Thyroid gland (tissue), 4 donors: Measurements from ENCODE around the gene GHDC.
"Not testable (repeated sequence)": the region's sequence is repeated elsewhere in the genome, so short reads cannot be mapped to it uniquely, and the experiment has no call there.

Experiments
- POLR2A ChIP-seq, 2 donors: fragments of 450-650 bp; IDR thresholded peaks; one replicate each; pipeline ENCODE4 v1.6.1; 2017; ENCODE audit warnings: antibody characterized with exemption in 2 of 2, mild to moderate bottlenecking in 2 of 2, moderate library complexity in 1 of 2
- TF ChIP-seq, protein P1 (sequence below), 6 experiments: fragments of 200-600 bp in 3 of 6; fragments of 450-650 bp in 3 of 6; sonication (generic) in 3 of 6; IDR thresholded peaks; one replicate each; pipeline ENCODE4 v1.5.1; 2016 to 2019; ENCODE audit warnings: antibody characterized with exemption in 6 of 6, mild to moderate bottlenecking in 2 of 6, inconsistent platforms in 1 of 6, moderate library complexity in 1 of 6

DNA sequence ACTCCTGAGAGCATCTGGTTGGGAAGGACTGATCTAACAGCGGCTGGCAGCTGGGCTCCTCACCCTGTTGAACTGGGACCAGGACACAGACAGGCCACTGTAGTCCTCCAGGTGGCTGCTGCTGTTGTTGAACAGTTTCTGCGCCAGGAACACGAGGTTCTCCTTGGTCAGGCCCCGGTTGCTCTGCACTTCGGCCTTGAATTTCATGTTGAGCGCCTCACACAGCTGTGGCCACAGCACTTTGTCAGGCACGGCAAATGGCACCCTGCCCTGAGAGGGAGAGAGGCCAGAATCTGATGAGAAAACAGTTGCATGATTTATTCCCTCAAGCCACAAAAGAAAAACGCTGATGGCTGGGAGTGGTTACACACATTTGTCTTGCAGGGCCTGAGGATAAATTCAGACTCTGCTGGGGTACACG lies 17.6 kb upstream of the GHDC start:
- TF ChIP-seq, protein P1, sequence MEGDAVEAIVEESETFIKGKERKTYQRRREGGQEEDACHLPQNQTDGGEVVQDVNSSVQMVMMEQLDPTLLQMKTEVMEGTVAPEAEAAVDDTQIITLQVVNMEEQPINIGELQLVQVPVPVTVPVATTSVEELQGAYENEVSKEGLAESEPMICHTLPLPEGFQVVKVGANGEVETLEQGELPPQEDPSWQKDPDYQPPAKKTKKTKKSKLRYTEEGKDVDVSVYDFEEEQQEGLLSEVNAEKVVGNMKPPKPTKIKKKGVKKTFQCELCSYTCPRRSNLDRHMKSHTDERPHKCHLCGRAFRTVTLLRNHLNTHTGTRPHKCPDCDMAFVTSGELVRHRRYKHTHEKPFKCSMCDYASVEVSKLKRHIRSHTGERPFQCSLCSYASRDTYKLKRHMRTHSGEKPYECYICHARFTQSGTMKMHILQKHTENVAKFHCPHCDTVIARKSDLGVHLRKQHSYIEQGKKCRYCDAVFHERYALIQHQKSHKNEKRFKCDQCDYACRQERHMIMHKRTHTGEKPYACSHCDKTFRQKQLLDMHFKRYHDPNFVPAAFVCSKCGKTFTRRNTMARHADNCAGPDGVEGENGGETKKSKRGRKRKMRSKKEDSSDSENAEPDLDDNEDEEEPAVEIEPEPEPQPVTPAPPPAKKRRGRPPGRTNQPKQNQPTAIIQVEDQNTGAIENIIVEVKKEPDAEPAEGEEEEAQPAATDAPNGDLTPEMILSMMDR (IDR thresholded peaks at IDR 0.05): not testable (repeated sequence)
- not testable (repeated sequence) for TF ChIP-seq POLR2A (IDR thresholded peaks at IDR 0.05)
